K562 (cell line): ENCODE measurements around the gene TSSK6. TPM values are rescaled to one million over a fixed set of nuclear protein-coding genes. Genes with fewer than 3 reads are reported as not detected.

Source experiments
- ATAC-seq: fragments of 200-7000 bp; cut with Tn5 transposase; 3 replicates; pipeline ENCODE4 v1.9.1; 2020; ENCODE audit warnings: moderate library complexity
- BruUV-seq: library from RNA; stranded (reverse); fragments of 400-500 nt; replicated peaks from 2 replicates; lab custom pipeline; 2021; lab: Mats Ljungman, UMichigan
- CTCF ChIA-PET: fragments of 300-600 bp; formaldehyde crosslinking; extraction: SDS; loops from one replicate; lab custom pipeline; 2021; ENCODE audit warnings: low intra/inter-chr PET ratio; lab: Yijun Ruan, JAX
- POLR2A ChIA-PET: fragments of 300-600, 350-650 bp; sonication (Branson Sonifier 250); formaldehyde crosslinking; extraction: SDS; loops from one replicate; lab custom pipeline; 2021; ENCODE audit warnings: antibody characterized with exemption, inconsistent platforms; lab: Yijun Ruan, JAX
- DNase-seq, 4 experiments: peaks; one replicate each; pipeline versions ENCODE4 v3.0.0 to v3.0.0-alpha.2; 2011 to 2018; ENCODE audit warnings: low spot score in 3 of 4, mixed read lengths in 3 of 4; ENCODE audit errors: extremely low read depth in 1 of 4
- FAIRE-seq: peaks from 2 replicates; lab custom pipeline; 2011; peaks lifted over from hg19 to GRCh38; lab: Jason Lieb, UNC
- H2AFZ ChIP-seq: 2 replicates; pipeline ENCODE4 v1.6.0; 2011; ENCODE audit warnings: low read depth, low read length, control low read depth, inconsistent platforms
- H3K27ac ChIP-seq: fragments of 200-600 bp; 3 replicates; pipeline ENCODE4 v1.8.0; 2011; ENCODE audit warnings: low read depth, mild to moderate bottlenecking, control low read depth, inconsistent platforms, low read length, moderate library complexity, mixed read lengths; ENCODE audit errors: extremely low read depth
- H3K27me3 ChIP-seq, 2 experiments: fragments of 300-600 bp in 1 of 2; 2 replicates in 1 of 2; 3 replicates in 1 of 2; pipeline versions ENCODE4 v1.6.0 to v1.8.0; 2011; ENCODE audit warnings: inconsistent platforms in 2 of 2, low read length in 2 of 2, mild to moderate bottlenecking in 1 of 2, mixed read lengths in 1 of 2, moderate library complexity in 1 of 2; ENCODE audit not compliant: control insufficient read depth in 2 of 2, insufficient read depth in 2 of 2
- H3K36me3 ChIP-seq: fragments of 300-600 bp; 3 replicates; pipeline ENCODE4 v1.8.0; 2011; ENCODE audit warnings: mild to moderate bottlenecking, low read length, inconsistent platforms; ENCODE audit not compliant: control insufficient read depth, insufficient read depth
- H3K4me1 ChIP-seq, 2 experiments: fragments of 200-600 bp in 1 of 2; replicated peaks in 1 of 2; 2 replicates in 1 of 2; 3 replicates in 1 of 2; pipeline versions ENCODE4 v1.5.1 to v1.8.0; 2011; ENCODE audit warnings: inconsistent platforms in 2 of 2, low read length in 2 of 2, mild to moderate bottlenecking in 1 of 2, mixed read lengths in 1 of 2, moderate library complexity in 1 of 2; ENCODE audit not compliant: control insufficient read depth in 2 of 2, insufficient read depth in 2 of 2
- H3K4me2 ChIP-seq: 2 replicates; pipeline ENCODE4 v1.6.1; 2011; ENCODE audit warnings: low read length, control low read depth, inconsistent platforms, mixed read lengths; ENCODE audit not compliant: insufficient read depth
- H3K4me3 ChIP-seq: fragments of 200-600 bp; sonication (generic), shearing (Covaris generic); 2 replicates; pipeline ENCODE4 v1.5.1; 2016; ENCODE audit warnings: control low read depth, inconsistent platforms
- H3K79me2 ChIP-seq: fragments of 200-600 bp; 3 replicates; pipeline ENCODE4 v1.8.0; 2011; ENCODE audit warnings: low read length, inconsistent platforms; ENCODE audit not compliant: control insufficient read depth, insufficient read depth
- H3K9ac ChIP-seq, 2 experiments: 2 replicates each; pipeline versions ENCODE4 v1.6.0 to v1.6.1; 2011; ENCODE audit warnings: low read depth in 2 of 2, low read length in 2 of 2, control low read depth in 1 of 2, inconsistent platforms in 1 of 2, mild to moderate bottlenecking in 1 of 2, mixed read lengths in 1 of 2; ENCODE audit not compliant: insufficient read depth in 1 of 2
- H3K9me1 ChIP-seq: one replicate; pipeline ENCODE4 v1.6.0; 2011; ENCODE audit warnings: inconsistent platforms, mild to moderate bottlenecking, low read length, moderate library complexity; ENCODE audit not compliant: control insufficient read depth, insufficient read depth
- H3K9me3 ChIP-seq: replicated peaks from 2 replicates; pipeline ENCODE4 v1.5.1; 2011; ENCODE audit warnings: low read depth, low read length, inconsistent platforms; ENCODE audit not compliant: control insufficient read depth, insufficient read depth
- H4K20me1 ChIP-seq: replicated peaks from 2 replicates; pipeline ENCODE4 v1.6.1; 2011; ENCODE audit warnings: low read length, inconsistent platforms, mixed read lengths; ENCODE audit not compliant: control insufficient read depth, insufficient read depth
- FOXA1 ChIP-seq: fragments of 450-650 bp; IDR thresholded peaks from 2 replicates; pipeline ENCODE4 v1.6.1; 2016; ENCODE audit warnings: mild to moderate bottlenecking, borderline replicate concordance
- HDGF ChIP-seq: fragments of 450-650 bp; IDR thresholded peaks from 2 replicates; pipeline ENCODE4 v1.6.1; 2016
- NCOA4 ChIP-seq: fragments of 450-650 bp; IDR thresholded peaks from 2 replicates; pipeline ENCODE4 v1.6.1; 2018; ENCODE audit warnings: mild to moderate bottlenecking; ENCODE audit not compliant: partially characterized antibody
- NFE2 ChIP-seq: IDR thresholded peaks from 2 replicates; pipeline ENCODE4 v1.6.1; 2014; ENCODE audit warnings: antibody characterized with exemption, low read depth
- POU5F1 ChIP-seq: fragments of 150-350 bp; IDR thresholded peaks from 2 replicates; pipeline ENCODE4 v1.6.1; 2014; ENCODE audit warnings: borderline replicate concordance, low read length, low read depth, mild to moderate bottlenecking; ENCODE audit not compliant: partially characterized antibody
- SMAD1 ChIP-seq: fragments of 150-350 bp; IDR thresholded peaks from 2 replicates; pipeline ENCODE4 v1.6.1; 2014; ENCODE audit warnings: low read length, low read depth; ENCODE audit not compliant: partially characterized antibody
- XRCC3 ChIP-seq: fragments of 450-650 bp; IDR thresholded peaks from 2 replicates; pipeline ENCODE4 v1.6.1; 2017; ENCODE audit warnings: mild to moderate bottlenecking, moderate library complexity
- ZBTB17 ChIP-seq: fragments of 450-650 bp; formaldehyde crosslinking; IDR thresholded peaks from 2 replicates; pipeline ENCODE4 v1.4.0; 2020; ENCODE audit warnings: mild to moderate bottlenecking
- ZNF282 ChIP-seq: sonication (generic); formaldehyde crosslinking; IDR thresholded peaks from 2 replicates; pipeline ENCODE4 v1.8.1; 2023; ENCODE audit warnings: missing genetic modification reagents
- WGBS: fragments of 100-300 bp; shearing (Covaris generic); methylation state at CpG from one replicate; pipeline ENCODE4 v1.1.6; 2016; ENCODE audit warnings: low coverage, mixed read lengths; ENCODE audit not compliant: insufficient coverage; ENCODE audit errors: missing lambda C conversion rate; 5-methylcytosine and 5-hydroxymethylcytosine counted together
- in situ Hi-C: fragments of 300-500 bp; cut with MboI; formaldehyde crosslinking; loops from 4 replicates; pipeline ENCODE4 v1.15.0; 2018; ENCODE audit warnings: inconsistent platforms, mixed read lengths
- intact Hi-C: fragments of 100-400 bp; cut with micrococcal nuclease; formaldehyde crosslinking; loops from 2 replicates; pipeline ENCODE4 v1.14.2; 2022
- polyA plus RNA-seq, 8 experiments: library from polyadenylated mRNA; depleted of rRNA in 4 of 8; stranded (reverse) in 5 of 8; unstranded in 3 of 8; fragments of >200 nt; fragmentation: Nextera tagmentation in 2 of 8; fragmentation: Illumina TruSeq in 1 of 8; extraction: Ambion mirVana in 2 of 8; extraction: Trizol in 1 of 8; gene quantifications; 2 replicates each; pipeline versions ENCODE4 v1.2.1 to v1.2.3, GENCODE V29; 2011 to 2014; ENCODE audit warnings: inconsistent platforms in 1 of 8, missing spikeins in 1 of 8
- total RNA-seq, 7 experiments: library from RNA; depleted of rRNA in 6 of 7; stranded (reverse); fragments of >200 nt in 6 of 7; fragmentation: Illumina TruSeq in 2 of 7; extraction: Trizol in 2 of 7; gene quantifications; 2 replicates each; pipeline versions ENCODE4 v1.2.1 to v1.2.3, GENCODE V29; 2011 to 2021; ENCODE audit warnings: low replicate concordance in 1 of 7
- TF ChIP-seq, protein P1 (sequence below): fragments of 200-800 bp; sonication (Bioruptor generic); IDR thresholded peaks from 2 replicates; pipeline ENCODE4 v1.6.1; 2017; ENCODE audit warnings: missing genetic modification characterization, missing compliant biosample characterization
- TF ChIP-seq, protein P2 (sequence below): fragments of 450-650 bp; IDR thresholded peaks from 2 replicates; pipeline ENCODE4 v1.6.1; 2016; ENCODE audit warnings: mild to moderate bottlenecking, moderate library complexity

TSSK6 gene
- total and polyA plus RNA-seq, 9 of the 15 experiments (the other 6 are each of a cell fraction or from before 2014, with no cell fraction given), result 0.21 to 2.6 (median 1.5) TPM; not detected in 3

DNA sequence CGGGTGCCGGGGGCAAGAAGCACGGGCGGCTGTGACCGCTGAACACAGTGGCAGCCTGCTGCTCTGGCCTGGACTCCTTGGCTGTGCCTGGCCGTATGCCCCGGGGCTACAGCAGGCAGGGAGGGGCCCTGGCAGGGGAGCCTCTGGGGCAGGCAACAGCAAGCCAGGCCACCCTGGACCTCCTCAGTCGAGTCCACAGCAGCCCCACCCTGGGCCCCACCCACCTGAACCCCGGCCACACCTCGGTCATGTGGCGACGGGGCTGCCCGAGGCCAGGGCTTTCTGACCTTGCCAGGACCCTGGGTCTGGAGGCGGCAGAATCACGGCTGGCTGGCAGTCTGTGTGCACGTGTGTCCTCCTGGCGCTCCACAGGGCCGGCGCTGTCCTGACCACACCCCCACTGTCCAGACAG lies 31.4 kb upstream of the TSSK6 start:
- intact Hi-C loops, result no loop called here
- no peak overlapping the region for H3K4me2 ChIP-seq
- no peak overlapping the region for H2AFZ ChIP-seq
- no peaks in the 10 kb centered on the region for H3K9me3 ChIP-seq
- in situ Hi-C loops, result loop anchor here (25.0 kb wide), 1 partner anchor 91 kb away; the partner anchor contains the start of genes GMIP and LPAR2
- DNase-seq (no peak), ATAC-seq (no peak), FAIRE-seq (no peak)
- 2% methylated on average over 18 of the region's 19 CpGs for WGBS
- POLR2A ChIA-PET, result interaction anchor here (0.6 kb wide), 1 partner anchor 100 kb away, joined by 3 read pairs; no protein-coding TSS in a partner anchor
- no peak overlapping the region for H3K27ac ChIP-seq
- CTCF ChIA-PET, result no interaction called here
- H3K36me3 ChIP-seq, result no peaks in the 10 kb centered on the region
- BruUV-seq, result no TSS peak
- no peak overlapping the region; a peak in 1 of 4 replicates for H3K9ac ChIP-seq
- 0 out of 2 replicates have a peak, but pooled peaks cover 5% of the 10 kb centered on the region for H4K20me1 ChIP-seq
- no peaks in the 10 kb centered on the region for H3K79me2 ChIP-seq
- H3K9me1 ChIP-seq, result no peaks in the 10 kb centered on the region
- no peak overlapping the region for H3K4me3 ChIP-seq
- peaks cover 0 to 62% of the 10 kb centered on the region in 2 experiments; a peak in 2 of 5 replicates for H3K4me1 ChIP-seq
- H3K27me3 ChIP-seq, result peaks cover 5 to 52% of the 10 kb centered on the region in 2 experiments
- TF ChIP-seq SMAD1, result no peak
- TF ChIP-seq NFE2, result no peak
- TF ChIP-seq ZNF282 (CRISPR knock-in tag), result no peak
- TF ChIP-seq, protein P1, sequence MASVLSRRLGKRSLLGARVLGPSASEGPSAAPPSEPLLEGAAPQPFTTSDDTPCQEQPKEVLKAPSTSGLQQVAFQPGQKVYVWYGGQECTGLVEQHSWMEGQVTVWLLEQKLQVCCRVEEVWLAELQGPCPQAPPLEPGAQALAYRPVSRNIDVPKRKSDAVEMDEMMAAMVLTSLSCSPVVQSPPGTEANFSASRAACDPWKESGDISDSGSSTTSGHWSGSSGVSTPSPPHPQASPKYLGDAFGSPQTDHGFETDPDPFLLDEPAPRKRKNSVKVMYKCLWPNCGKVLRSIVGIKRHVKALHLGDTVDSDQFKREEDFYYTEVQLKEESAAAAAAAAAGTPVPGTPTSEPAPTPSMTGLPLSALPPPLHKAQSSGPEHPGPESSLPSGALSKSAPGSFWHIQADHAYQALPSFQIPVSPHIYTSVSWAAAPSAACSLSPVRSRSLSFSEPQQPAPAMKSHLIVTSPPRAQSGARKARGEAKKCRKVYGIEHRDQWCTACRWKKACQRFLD, result no peak
- TF ChIP-seq HDGF, result no peak
- no peak for TF ChIP-seq FOXA1
- TF ChIP-seq NCOA4, result no peak
- TF ChIP-seq XRCC3, result no peak
- no peak for TF ChIP-seq ZBTB17 (CRISPR knock-in tag)
- no peak for TF ChIP-seq POU5F1
- TF ChIP-seq, protein P2, sequence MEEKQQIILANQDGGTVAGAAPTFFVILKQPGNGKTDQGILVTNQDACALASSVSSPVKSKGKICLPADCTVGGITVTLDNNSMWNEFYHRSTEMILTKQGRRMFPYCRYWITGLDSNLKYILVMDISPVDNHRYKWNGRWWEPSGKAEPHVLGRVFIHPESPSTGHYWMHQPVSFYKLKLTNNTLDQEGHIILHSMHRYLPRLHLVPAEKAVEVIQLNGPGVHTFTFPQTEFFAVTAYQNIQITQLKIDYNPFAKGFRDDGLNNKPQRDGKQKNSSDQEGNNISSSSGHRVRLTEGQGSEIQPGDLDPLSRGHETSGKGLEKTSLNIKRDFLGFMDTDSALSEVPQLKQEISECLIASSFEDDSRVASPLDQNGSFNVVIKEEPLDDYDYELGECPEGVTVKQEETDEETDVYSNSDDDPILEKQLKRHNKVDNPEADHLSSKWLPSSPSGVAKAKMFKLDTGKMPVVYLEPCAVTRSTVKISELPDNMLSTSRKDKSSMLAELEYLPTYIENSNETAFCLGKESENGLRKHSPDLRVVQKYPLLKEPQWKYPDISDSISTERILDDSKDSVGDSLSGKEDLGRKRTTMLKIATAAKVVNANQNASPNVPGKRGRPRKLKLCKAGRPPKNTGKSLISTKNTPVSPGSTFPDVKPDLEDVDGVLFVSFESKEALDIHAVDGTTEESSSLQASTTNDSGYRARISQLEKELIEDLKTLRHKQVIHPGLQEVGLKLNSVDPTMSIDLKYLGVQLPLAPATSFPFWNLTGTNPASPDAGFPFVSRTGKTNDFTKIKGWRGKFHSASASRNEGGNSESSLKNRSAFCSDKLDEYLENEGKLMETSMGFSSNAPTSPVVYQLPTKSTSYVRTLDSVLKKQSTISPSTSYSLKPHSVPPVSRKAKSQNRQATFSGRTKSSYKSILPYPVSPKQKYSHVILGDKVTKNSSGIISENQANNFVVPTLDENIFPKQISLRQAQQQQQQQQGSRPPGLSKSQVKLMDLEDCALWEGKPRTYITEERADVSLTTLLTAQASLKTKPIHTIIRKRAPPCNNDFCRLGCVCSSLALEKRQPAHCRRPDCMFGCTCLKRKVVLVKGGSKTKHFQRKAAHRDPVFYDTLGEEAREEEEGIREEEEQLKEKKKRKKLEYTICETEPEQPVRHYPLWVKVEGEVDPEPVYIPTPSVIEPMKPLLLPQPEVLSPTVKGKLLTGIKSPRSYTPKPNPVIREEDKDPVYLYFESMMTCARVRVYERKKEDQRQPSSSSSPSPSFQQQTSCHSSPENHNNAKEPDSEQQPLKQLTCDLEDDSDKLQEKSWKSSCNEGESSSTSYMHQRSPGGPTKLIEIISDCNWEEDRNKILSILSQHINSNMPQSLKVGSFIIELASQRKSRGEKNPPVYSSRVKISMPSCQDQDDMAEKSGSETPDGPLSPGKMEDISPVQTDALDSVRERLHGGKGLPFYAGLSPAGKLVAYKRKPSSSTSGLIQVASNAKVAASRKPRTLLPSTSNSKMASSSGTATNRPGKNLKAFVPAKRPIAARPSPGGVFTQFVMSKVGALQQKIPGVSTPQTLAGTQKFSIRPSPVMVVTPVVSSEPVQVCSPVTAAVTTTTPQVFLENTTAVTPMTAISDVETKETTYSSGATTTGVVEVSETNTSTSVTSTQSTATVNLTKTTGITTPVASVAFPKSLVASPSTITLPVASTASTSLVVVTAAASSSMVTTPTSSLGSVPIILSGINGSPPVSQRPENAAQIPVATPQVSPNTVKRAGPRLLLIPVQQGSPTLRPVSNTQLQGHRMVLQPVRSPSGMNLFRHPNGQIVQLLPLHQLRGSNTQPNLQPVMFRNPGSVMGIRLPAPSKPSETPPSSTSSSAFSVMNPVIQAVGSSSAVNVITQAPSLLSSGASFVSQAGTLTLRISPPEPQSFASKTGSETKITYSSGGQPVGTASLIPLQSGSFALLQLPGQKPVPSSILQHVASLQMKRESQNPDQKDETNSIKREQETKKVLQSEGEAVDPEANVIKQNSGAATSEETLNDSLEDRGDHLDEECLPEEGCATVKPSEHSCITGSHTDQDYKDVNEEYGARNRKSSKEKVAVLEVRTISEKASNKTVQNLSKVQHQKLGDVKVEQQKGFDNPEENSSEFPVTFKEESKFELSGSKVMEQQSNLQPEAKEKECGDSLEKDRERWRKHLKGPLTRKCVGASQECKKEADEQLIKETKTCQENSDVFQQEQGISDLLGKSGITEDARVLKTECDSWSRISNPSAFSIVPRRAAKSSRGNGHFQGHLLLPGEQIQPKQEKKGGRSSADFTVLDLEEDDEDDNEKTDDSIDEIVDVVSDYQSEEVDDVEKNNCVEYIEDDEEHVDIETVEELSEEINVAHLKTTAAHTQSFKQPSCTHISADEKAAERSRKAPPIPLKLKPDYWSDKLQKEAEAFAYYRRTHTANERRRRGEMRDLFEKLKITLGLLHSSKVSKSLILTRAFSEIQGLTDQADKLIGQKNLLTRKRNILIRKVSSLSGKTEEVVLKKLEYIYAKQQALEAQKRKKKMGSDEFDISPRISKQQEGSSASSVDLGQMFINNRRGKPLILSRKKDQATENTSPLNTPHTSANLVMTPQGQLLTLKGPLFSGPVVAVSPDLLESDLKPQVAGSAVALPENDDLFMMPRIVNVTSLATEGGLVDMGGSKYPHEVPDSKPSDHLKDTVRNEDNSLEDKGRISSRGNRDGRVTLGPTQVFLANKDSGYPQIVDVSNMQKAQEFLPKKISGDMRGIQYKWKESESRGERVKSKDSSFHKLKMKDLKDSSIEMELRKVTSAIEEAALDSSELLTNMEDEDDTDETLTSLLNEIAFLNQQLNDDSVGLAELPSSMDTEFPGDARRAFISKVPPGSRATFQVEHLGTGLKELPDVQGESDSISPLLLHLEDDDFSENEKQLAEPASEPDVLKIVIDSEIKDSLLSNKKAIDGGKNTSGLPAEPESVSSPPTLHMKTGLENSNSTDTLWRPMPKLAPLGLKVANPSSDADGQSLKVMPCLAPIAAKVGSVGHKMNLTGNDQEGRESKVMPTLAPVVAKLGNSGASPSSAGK, result no peak
